GM23338 (cell line): ENCODE data around the gene FGF11. TPM values are rescaled to one million over a fixed set of nuclear protein-coding genes. Genes with fewer than 3 reads are reported as not detected.

Experiments used
- ATAC-seq: fragments of 200-7000 bp; cut with Tn5 transposase; 3 replicates; pipeline ENCODE4 v1.9.1; 2020
- DNase-seq: peaks from one replicate; pipeline ENCODE4 v3.0.0-alpha.2; 2015; ENCODE audit warnings: low spot score
- H2AFZ ChIP-seq: fragments of 200-600 bp; sonication (generic); 2 replicates; pipeline ENCODE4 v1.8.0; 2016; ENCODE audit warnings: antibody characterized with exemption, mild to moderate bottlenecking, moderate library complexity
- H3F3A ChIP-seq: fragments of 200-600 bp; sonication (generic); replicated peaks from 2 replicates; pipeline ENCODE4 v1.8.0; 2017; ENCODE audit warnings: antibody characterized with exemption, mixed run types, low read depth
- H3K27ac ChIP-seq: fragments of 200-600 bp; sonication (generic); 2 replicates; pipeline ENCODE4 v1.6.1; 2016; ENCODE audit warnings: low read depth
- H3K27me3 ChIP-seq: fragments of 200-600 bp; sonication (generic); 2 replicates; pipeline ENCODE4 v1.8.0; 2016; ENCODE audit warnings: mild to moderate bottlenecking, mixed run types, moderate library complexity; ENCODE audit not compliant: insufficient read depth
- H3K36me3 ChIP-seq: fragments of 200-600 bp; sonication (generic); 2 replicates; pipeline ENCODE4 v1.8.0; 2016; ENCODE audit warnings: mild to moderate bottlenecking; ENCODE audit not compliant: insufficient read depth
- H3K4me1 ChIP-seq: fragments of 200-600 bp; sonication (generic); 2 replicates; pipeline ENCODE4 v1.8.0; 2016; ENCODE audit warnings: mild to moderate bottlenecking, moderate library complexity; ENCODE audit not compliant: insufficient read depth
- H3K4me2 ChIP-seq: fragments of 200-600 bp; sonication (generic); 2 replicates; pipeline ENCODE4 v1.7.1; 2017; ENCODE audit warnings: mixed run types
- H3K4me3 ChIP-seq: fragments of 200-600 bp; sonication (generic); 2 replicates; pipeline ENCODE4 v1.6.1; 2016; ENCODE audit warnings: mixed run types
- H3K79me2 ChIP-seq: fragments of 200-600 bp; sonication (generic); replicated peaks from 2 replicates; pipeline ENCODE4 v1.8.0; 2017; ENCODE audit warnings: mild to moderate bottlenecking; ENCODE audit not compliant: insufficient read depth
- H3K9me2 ChIP-seq: fragments of 200-600 bp; sonication (generic); 2 replicates; pipeline ENCODE4 v1.8.0; 2017; ENCODE audit not compliant: insufficient read depth
- H4K20me1 ChIP-seq: fragments of 200-600 bp; sonication (generic); replicated peaks from 2 replicates; pipeline ENCODE4 v1.8.0; 2017; ENCODE audit warnings: mild to moderate bottlenecking; ENCODE audit not compliant: insufficient read depth
- H3K27ac Mint-ChIP-seq: 2 replicates; pipeline ENCODE4 v1.8.0; 2020; ENCODE audit warnings: inconsistent platforms, mild to moderate bottlenecking, moderate library complexity, mixed read lengths
- H3K27me3 Mint-ChIP-seq: 3 replicates; pipeline ENCODE4 v1.8.0; 2022; ENCODE audit warnings: low read depth, mild to moderate bottlenecking, moderate library complexity, mixed read lengths, inconsistent platforms; ENCODE audit not compliant: insufficient read depth, poor library complexity
- H3K36me3 Mint-ChIP-seq: 3 replicates; pipeline ENCODE4 v1.8.0; 2021; ENCODE audit warnings: low read depth, mild to moderate bottlenecking, inconsistent platforms, moderate library complexity, mixed read lengths
- H3K4me1 Mint-ChIP-seq: 3 replicates; pipeline ENCODE4 v1.8.0; 2020; ENCODE audit warnings: mild to moderate bottlenecking, inconsistent platforms, mixed read lengths
- H3K4me3 Mint-ChIP-seq: 3 replicates; pipeline ENCODE4 v1.8.0; 2021; ENCODE audit warnings: moderate library complexity, mild to moderate bottlenecking, inconsistent platforms, mixed read lengths
- H3K9me3 Mint-ChIP-seq: 3 replicates; pipeline ENCODE4 v1.8.0; 2020; ENCODE audit warnings: moderate library complexity, mild to moderate bottlenecking, inconsistent platforms, mixed read lengths
- CREB1 ChIP-seq: fragments of 250-450 bp; sonication (Bioruptor Pico); IDR thresholded peaks from 2 replicates; pipeline ENCODE4 v1.5.0; 2020; ENCODE audit warnings: low read depth, mild to moderate bottlenecking, moderate library complexity
- EZH2 ChIP-seq: fragments of 200-600 bp; sonication (generic); IDR thresholded peaks from one replicate; pipeline ENCODE4 v1.8.0; 2017; ENCODE audit warnings: antibody characterized with exemption, mild to moderate bottlenecking, low read depth; ENCODE audit not compliant: unreplicated experiment
- EZH2phosphoT487 ChIP-seq: fragments of 200-600 bp; sonication (generic); IDR thresholded peaks from one replicate; pipeline ENCODE4 v1.8.1; 2018; ENCODE audit warnings: antibody characterized with exemption; ENCODE audit not compliant: unreplicated experiment
- JUNB ChIP-seq: IDR thresholded peaks from one replicate; pipeline ENCODE4 v1.6.1; 2016; ENCODE audit warnings: antibody characterized with exemption; ENCODE audit not compliant: unreplicated experiment
- NANOG ChIP-seq: IDR thresholded peaks from 2 replicates; pipeline ENCODE4 v1.6.1; 2016; ENCODE audit warnings: antibody characterized with exemption, borderline replicate concordance
- POLR2AphosphoS5 ChIP-seq: IDR thresholded peaks from 2 replicates; pipeline ENCODE4 v1.6.1; 2016; ENCODE audit warnings: antibody characterized with exemption, low read depth
- STAT1 ChIP-seq: IDR thresholded peaks from one replicate; pipeline ENCODE4 v1.6.1; 2016; ENCODE audit warnings: antibody characterized with exemption; ENCODE audit not compliant: unreplicated experiment
- ZNF114 ChIP-seq: fragments of 250-450 bp; sonication (Bioruptor Pico); IDR thresholded peaks from 2 replicates; pipeline ENCODE4 v1.5.0; 2020; ENCODE audit warnings: mild to moderate bottlenecking, moderate library complexity
- ZNF331 ChIP-seq: fragments of 250-450 bp; sonication (Bioruptor Pico); IDR thresholded peaks from 2 replicates; pipeline ENCODE4 v1.5.0; 2020; ENCODE audit warnings: low read depth, mild to moderate bottlenecking, moderate library complexity
- ZNF462 ChIP-seq: fragments of 250-450 bp; sonication (Bioruptor Pico); IDR thresholded peaks from 2 replicates; pipeline ENCODE4 v1.5.0; 2020; ENCODE audit warnings: mild to moderate bottlenecking, moderate library complexity
- polyA plus RNA-seq: library from polyadenylated mRNA; unstranded; fragments of >200 nt; fragmentation: Nextera tagmentation; extraction: Ambion mirVana; gene quantifications from 2 replicates; pipeline ENCODE4 v1.2.1, GENCODE V29; 2016
- total RNA-seq: library from RNA; depleted of rRNA; stranded (reverse); fragments of >200 nt; shearing (Covaris generic); gene quantifications from 2 replicates; pipeline ENCODE4 v1.2.3, GENCODE V29; 2014
- TF ChIP-seq, protein P1 (sequence below): IDR thresholded peaks from one replicate; pipeline ENCODE4 v1.6.1; 2018; ENCODE audit warnings: antibody characterized with exemption; ENCODE audit not compliant: unreplicated experiment
- TF ChIP-seq, protein P2 (sequence below), 2 experiments: fragments of 200-600 bp in 1 of 2; sonication (generic) in 1 of 2; conservative IDR thresholded peaks; 2 replicates each; pipeline versions ENCODE4 v1.5.1 to v1.6.1; 2016 to 2017; ENCODE audit warnings: antibody characterized with exemption in 2 of 2, low read depth in 2 of 2, mild to moderate bottlenecking in 2 of 2, moderate library complexity in 1 of 2
- TF ChIP-seq, protein P3 (sequence below): IDR thresholded peaks from 2 replicates; pipeline ENCODE4 v1.6.1; 2016; ENCODE audit warnings: antibody characterized with exemption

The FGF11 gene
- total and polyA plus RNA-seq, 2 experiments from 2014 or later = 11.1 to 16.6 TPM

GRCh38 chr17:7421186-7421585, 18.1 kb upstream of the FGF11 start:
- DNase-seq (no peak), ATAC-seq (peak; percentile 19)
- Histone ChIP-seq H3K4me2 (no peak overlapping the region), H3K4me3 (no peak overlapping the region), H3K27ac (no peak overlapping the region), H3K79me2 (no peaks in the 10 kb centered on the region), H4K20me1 (no peaks in the 10 kb centered on the region; the same call in 1 of the 2 replicates), H3K36me3 (no peaks in the 10 kb centered on the region), H3K9me2 (no peaks in the 10 kb centered on the region), H2AFZ (no peak overlapping the region), H3F3A (no peaks in the 10 kb centered on the region), H3K4me1 (no peaks in the 10 kb centered on the region), H3K27me3 (no peaks in the 10 kb centered on the region)
- Mint-ChIP-seq H3K36me3 (peaks cover 9% of the 10 kb centered on the region; the same call in 2 of the 3 replicates), H3K4me3 (no peak overlapping the region), H3K27ac (no peak overlapping the region), H3K27me3 (peaks cover 17% of the 10 kb centered on the region), H3K9me3 (no peaks in the 10 kb centered on the region), H3K4me1 (peaks cover 28% of the 10 kb centered on the region)
- no peak for TF ChIP-seq CREB1 (CRISPR knock-in tag)
- TF ChIP-seq, protein P1, sequence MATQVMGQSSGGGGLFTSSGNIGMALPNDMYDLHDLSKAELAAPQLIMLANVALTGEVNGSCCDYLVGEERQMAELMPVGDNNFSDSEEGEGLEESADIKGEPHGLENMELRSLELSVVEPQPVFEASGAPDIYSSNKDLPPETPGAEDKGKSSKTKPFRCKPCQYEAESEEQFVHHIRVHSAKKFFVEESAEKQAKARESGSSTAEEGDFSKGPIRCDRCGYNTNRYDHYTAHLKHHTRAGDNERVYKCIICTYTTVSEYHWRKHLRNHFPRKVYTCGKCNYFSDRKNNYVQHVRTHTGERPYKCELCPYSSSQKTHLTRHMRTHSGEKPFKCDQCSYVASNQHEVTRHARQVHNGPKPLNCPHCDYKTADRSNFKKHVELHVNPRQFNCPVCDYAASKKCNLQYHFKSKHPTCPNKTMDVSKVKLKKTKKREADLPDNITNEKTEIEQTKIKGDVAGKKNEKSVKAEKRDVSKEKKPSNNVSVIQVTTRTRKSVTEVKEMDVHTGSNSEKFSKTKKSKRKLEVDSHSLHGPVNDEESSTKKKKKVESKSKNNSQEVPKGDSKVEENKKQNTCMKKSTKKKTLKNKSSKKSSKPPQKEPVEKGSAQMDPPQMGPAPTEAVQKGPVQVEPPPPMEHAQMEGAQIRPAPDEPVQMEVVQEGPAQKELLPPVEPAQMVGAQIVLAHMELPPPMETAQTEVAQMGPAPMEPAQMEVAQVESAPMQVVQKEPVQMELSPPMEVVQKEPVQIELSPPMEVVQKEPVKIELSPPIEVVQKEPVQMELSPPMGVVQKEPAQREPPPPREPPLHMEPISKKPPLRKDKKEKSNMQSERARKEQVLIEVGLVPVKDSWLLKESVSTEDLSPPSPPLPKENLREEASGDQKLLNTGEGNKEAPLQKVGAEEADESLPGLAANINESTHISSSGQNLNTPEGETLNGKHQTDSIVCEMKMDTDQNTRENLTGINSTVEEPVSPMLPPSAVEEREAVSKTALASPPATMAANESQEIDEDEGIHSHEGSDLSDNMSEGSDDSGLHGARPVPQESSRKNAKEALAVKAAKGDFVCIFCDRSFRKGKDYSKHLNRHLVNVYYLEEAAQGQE = no peak
- no peak for TF ChIP-seq NANOG
- TF ChIP-seq POLR2AphosphoS5 = no peak
- TF ChIP-seq JUNB = no peak
- TF ChIP-seq STAT1 = no peak
- no peak for TF ChIP-seq EZH2
- TF ChIP-seq, protein P2, sequence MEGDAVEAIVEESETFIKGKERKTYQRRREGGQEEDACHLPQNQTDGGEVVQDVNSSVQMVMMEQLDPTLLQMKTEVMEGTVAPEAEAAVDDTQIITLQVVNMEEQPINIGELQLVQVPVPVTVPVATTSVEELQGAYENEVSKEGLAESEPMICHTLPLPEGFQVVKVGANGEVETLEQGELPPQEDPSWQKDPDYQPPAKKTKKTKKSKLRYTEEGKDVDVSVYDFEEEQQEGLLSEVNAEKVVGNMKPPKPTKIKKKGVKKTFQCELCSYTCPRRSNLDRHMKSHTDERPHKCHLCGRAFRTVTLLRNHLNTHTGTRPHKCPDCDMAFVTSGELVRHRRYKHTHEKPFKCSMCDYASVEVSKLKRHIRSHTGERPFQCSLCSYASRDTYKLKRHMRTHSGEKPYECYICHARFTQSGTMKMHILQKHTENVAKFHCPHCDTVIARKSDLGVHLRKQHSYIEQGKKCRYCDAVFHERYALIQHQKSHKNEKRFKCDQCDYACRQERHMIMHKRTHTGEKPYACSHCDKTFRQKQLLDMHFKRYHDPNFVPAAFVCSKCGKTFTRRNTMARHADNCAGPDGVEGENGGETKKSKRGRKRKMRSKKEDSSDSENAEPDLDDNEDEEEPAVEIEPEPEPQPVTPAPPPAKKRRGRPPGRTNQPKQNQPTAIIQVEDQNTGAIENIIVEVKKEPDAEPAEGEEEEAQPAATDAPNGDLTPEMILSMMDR (conservative IDR thresholded peaks at IDR 0.05; ENCODE audit: low read depth in 2 of 2) = no peak
- no peak for TF ChIP-seq ZNF114 (CRISPR knock-in tag)
- TF ChIP-seq, protein P3, sequence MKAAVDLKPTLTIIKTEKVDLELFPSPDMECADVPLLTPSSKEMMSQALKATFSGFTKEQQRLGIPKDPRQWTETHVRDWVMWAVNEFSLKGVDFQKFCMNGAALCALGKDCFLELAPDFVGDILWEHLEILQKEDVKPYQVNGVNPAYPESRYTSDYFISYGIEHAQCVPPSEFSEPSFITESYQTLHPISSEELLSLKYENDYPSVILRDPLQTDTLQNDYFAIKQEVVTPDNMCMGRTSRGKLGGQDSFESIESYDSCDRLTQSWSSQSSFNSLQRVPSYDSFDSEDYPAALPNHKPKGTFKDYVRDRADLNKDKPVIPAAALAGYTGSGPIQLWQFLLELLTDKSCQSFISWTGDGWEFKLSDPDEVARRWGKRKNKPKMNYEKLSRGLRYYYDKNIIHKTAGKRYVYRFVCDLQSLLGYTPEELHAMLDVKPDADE = no peak
- no peak for TF ChIP-seq ZNF331 (CRISPR knock-in tag)
- TF ChIP-seq ZNF462 (CRISPR knock-in tag) = no peak
- no peak for TF ChIP-seq EZH2phosphoT487
